ENCODE data around the gene HARS2. TPM values are rescaled to one million over a fixed set of nuclear protein-coding genes. Genes with fewer than 3 reads are reported as not detected.

HARS2 gene
- total RNA-seq, 1 donor: 28.6 TPM

DNA sequence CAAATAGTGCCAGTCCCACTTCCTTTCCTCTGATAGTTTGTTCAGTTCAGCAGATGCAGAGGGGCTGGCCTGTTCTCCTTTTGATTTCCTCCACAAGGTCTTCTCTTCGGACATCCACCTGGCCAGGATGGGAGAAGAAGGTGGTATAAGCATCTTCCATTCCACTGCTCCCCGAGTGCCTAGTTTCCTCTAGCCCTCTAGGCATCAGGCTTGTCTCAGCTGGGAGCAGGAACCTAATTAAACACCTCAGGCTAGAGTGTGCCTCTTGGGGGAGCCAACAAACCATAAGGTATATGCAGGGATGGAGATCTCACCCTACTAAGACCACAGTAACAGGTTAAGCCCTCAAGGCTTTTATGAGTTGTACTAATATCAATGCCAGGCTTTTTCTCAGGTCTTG is 17.0 kb upstream of the HARS2 start:
- H3K27ac ChIP-seq (ENCODE audit: low read depth, low read length): no peak overlapping the region
- no peak overlapping the region for H3K4me2 ChIP-seq (ENCODE audit: insufficient read depth, low read length)
- H3K4me3 ChIP-seq (ENCODE audit: insufficient read depth, low read length): no peak overlapping the region
- no peak overlapping the region for H2AFZ ChIP-seq (ENCODE audit: low read length)
- TF ChIP-seq, protein P1, sequence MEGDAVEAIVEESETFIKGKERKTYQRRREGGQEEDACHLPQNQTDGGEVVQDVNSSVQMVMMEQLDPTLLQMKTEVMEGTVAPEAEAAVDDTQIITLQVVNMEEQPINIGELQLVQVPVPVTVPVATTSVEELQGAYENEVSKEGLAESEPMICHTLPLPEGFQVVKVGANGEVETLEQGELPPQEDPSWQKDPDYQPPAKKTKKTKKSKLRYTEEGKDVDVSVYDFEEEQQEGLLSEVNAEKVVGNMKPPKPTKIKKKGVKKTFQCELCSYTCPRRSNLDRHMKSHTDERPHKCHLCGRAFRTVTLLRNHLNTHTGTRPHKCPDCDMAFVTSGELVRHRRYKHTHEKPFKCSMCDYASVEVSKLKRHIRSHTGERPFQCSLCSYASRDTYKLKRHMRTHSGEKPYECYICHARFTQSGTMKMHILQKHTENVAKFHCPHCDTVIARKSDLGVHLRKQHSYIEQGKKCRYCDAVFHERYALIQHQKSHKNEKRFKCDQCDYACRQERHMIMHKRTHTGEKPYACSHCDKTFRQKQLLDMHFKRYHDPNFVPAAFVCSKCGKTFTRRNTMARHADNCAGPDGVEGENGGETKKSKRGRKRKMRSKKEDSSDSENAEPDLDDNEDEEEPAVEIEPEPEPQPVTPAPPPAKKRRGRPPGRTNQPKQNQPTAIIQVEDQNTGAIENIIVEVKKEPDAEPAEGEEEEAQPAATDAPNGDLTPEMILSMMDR (IDR thresholded peaks at IDR 0.05; ENCODE audit: extremely low read depth, low read depth, low read length): no peak
- H3K4me1 ChIP-seq (ENCODE audit: insufficient read depth, low read length): no peaks in the 10 kb centered on the region
- H3K27me3 ChIP-seq (ENCODE audit: insufficient read depth, low read length): no peaks in the 10 kb centered on the region
- no peaks in the 10 kb centered on the region for H3K9me3 ChIP-seq (ENCODE audit: low read depth, low read length)
- H4K20me1 ChIP-seq (ENCODE audit: insufficient read depth, low read length): no peaks in the 10 kb centered on the region
- H3K79me2 ChIP-seq (ENCODE audit: insufficient read depth, low read length): peaks cover 4% of the 10 kb centered on the region
- H3K36me3 ChIP-seq (ENCODE audit: insufficient read depth, low read length): peaks cover 69% of the 10 kb centered on the region
- DNase-seq (ENCODE audit: insufficient read length, low spot score, missing footprints): peak; percentile 86

DNA sequence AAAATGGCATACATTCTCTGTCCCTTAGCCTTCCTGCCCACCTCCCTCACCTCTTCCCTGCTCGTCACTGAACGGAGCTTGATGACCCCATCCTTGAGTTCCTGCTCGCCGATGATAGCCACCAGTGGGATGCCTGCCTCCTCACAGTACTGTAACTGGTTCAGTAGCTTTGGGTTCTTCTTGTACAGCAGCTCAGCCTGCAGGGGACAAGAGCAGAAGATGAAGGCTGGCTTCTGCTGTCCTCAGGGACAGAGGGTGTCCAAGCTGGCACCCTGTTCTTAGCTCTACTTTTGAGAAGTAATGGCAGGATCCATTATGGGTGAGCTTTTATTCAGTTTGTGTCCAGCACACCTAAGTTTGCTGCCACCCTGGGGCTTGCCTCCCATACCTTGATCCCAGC is 16.6 kb upstream of the HARS2 start:
- no peaks in the 10 kb centered on the region for H4K20me1 ChIP-seq (ENCODE audit: insufficient read depth, low read length)
- no peaks in the 10 kb centered on the region for H3K27me3 ChIP-seq (ENCODE audit: insufficient read depth, low read length)
- TF ChIP-seq, protein P1 (IDR thresholded peaks at IDR 0.05; ENCODE audit: extremely low read depth, low read depth, low read length): no peak
- H2AFZ ChIP-seq (ENCODE audit: low read length): no peak overlapping the region
- no peak overlapping the region for H3K27ac ChIP-seq (ENCODE audit: low read depth, low read length)
- peaks cover under 1% of the 10 kb centered on the region for H3K79me2 ChIP-seq (ENCODE audit: insufficient read depth, low read length)
- H3K4me2 ChIP-seq (ENCODE audit: insufficient read depth, low read length): no peak overlapping the region
- H3K36me3 ChIP-seq (ENCODE audit: insufficient read depth, low read length): peaks cover 69% of the 10 kb centered on the region
- H3K9me3 ChIP-seq (ENCODE audit: low read depth, low read length): no peaks in the 10 kb centered on the region
- DNase-seq (ENCODE audit: insufficient read length, low spot score, missing footprints): peak; percentile 65
- H3K4me3 ChIP-seq (ENCODE audit: insufficient read depth, low read length): no peak overlapping the region
- H3K4me1 ChIP-seq (ENCODE audit: insufficient read depth, low read length): no peaks in the 10 kb centered on the region

DNA sequence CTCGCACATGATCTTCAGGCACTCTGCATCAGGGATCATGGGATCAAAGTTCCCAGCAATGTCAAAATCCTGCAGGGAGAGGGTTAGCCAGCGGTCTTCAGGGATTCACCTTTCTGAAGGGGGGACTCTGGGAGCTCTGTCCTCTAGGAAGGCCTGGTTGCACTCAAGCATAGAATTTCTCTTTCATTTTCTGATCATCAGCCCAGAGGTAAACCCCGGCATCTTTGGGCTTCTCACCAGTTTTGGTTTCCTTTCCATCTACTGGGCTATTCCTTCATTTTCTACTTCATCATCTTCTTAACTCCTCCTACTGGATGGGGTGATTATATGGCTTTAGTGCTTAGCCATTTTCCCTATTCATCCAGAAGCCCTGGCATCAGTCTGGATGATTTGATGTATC is 13.3 kb upstream of the HARS2 start:
- no peaks in the 10 kb centered on the region for H3K27me3 ChIP-seq (ENCODE audit: insufficient read depth, low read length)
- no peaks in the 10 kb centered on the region for H3K4me1 ChIP-seq (ENCODE audit: insufficient read depth, low read length)
- H3K9me3 ChIP-seq (ENCODE audit: low read depth, low read length): no peaks in the 10 kb centered on the region
- peaks cover under 1% of the 10 kb centered on the region for H3K79me2 ChIP-seq (ENCODE audit: insufficient read depth, low read length)
- no peaks in the 10 kb centered on the region for H4K20me1 ChIP-seq (ENCODE audit: insufficient read depth, low read length)
- no peak overlapping the region for H3K27ac ChIP-seq (ENCODE audit: low read depth, low read length)
- H3K4me2 ChIP-seq (ENCODE audit: insufficient read depth, low read length): no peak overlapping the region
- no peak overlapping the region for H2AFZ ChIP-seq (ENCODE audit: low read length)
- peaks cover 70% of the 10 kb centered on the region for H3K36me3 ChIP-seq (ENCODE audit: insufficient read depth, low read length)
- TF ChIP-seq, protein P1 (IDR thresholded peaks at IDR 0.05; ENCODE audit: extremely low read depth, low read depth, low read length): no peak
- no peak overlapping the region for H3K4me3 ChIP-seq (ENCODE audit: insufficient read depth, low read length)
- no peak for DNase-seq (ENCODE audit: insufficient read length, low spot score, missing footprints)

DNA sequence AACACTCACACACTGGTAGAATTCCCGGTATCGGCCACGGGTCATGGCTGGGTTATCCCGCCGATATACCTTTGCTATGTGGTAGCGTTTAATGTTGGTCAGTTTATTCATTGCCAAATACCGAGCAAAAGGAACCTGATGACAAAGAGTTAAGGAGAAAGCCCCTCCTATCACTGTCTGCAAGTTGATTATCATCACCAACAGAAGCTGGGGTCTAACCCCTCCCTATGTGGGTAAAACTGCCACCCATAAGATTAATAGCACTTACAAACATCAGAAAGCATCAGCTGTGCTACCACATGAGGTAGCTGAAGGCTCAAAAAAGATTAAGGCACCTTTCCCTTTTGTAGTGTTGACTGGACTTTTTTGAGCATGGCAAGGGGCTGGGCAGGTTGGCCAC is 12.3 kb upstream of the HARS2 start:
- Histone ChIP-seq H3K36me3 (ENCODE audit: insufficient read depth, low read length) (peaks cover 70% of the 10 kb centered on the region), H3K79me2 (ENCODE audit: insufficient read depth, low read length) (peaks cover 2% of the 10 kb centered on the region), H3K27me3 (ENCODE audit: insufficient read depth, low read length) (no peaks in the 10 kb centered on the region), H2AFZ (ENCODE audit: low read length) (no peak overlapping the region), H3K9me3 (ENCODE audit: low read depth, low read length) (no peaks in the 10 kb centered on the region), H3K27ac (ENCODE audit: low read depth, low read length) (no peak overlapping the region), H3K4me2 (ENCODE audit: insufficient read depth, low read length) (no peak overlapping the region), H4K20me1 (ENCODE audit: insufficient read depth, low read length) (no peaks in the 10 kb centered on the region), H3K4me1 (ENCODE audit: insufficient read depth, low read length) (no peaks in the 10 kb centered on the region), H3K4me3 (ENCODE audit: insufficient read depth, low read length) (no peak overlapping the region)
- no peak for DNase-seq (ENCODE audit: insufficient read length, low spot score, missing footprints)
- TF ChIP-seq, protein P1 (IDR thresholded peaks at IDR 0.05; ENCODE audit: extremely low read depth, low read depth, low read length): no peak
